ENCODE data around the gene TMEM217.
A peak's percentile ranks its signal among the peaks of the same experiment; 100 is the strongest.

The TMEM217 gene

GRCh38 chr6:37169496-37170272 is 88.3 kb downstream of the TMEM217 start, which contains the start of gene PIM1:
Gene PIM1 (plus strand): TSS chr6:37170152. CDS start chr6:37170576, 424 bp downstream.
- Histone ChIP-seq H3K4me3 (ENCODE audit: low read length) (peak within 1 kb of the TSS; percentile 89), H2AFZ (ENCODE audit: low read depth, low read length) (no peak within 1 kb of the TSS), H3K27me3 (ENCODE audit: low read depth, low read length) (no peaks in the 10 kb centered on the region), H3K4me1 (ENCODE audit: low read length) (peaks cover 37% of the 10 kb centered on the region), H3K79me2 (ENCODE audit: low read length) (peaks cover 66% of the 10 kb centered on the region), H3K4me2 (ENCODE audit: low read length) (peak within 1 kb of the TSS; percentile 95), H3K9ac (ENCODE audit: low read length) (peak within 1 kb of the TSS; percentile 100), H3K9me3 (ENCODE audit: insufficient read depth, low read length) (no peaks in the 10 kb centered on the region), H3K27ac (ENCODE audit: low read length) (peak within 1 kb of the TSS; percentile 95), H3K36me3 (replicated peaks; ENCODE audit: low read depth, low read length) (peaks cover 45% of the 10 kb centered on the region), H4K20me1 (ENCODE audit: insufficient read depth, low read length) (peaks cover 29% of the 10 kb centered on the region)
- TF ChIP-seq CTCF (IDR thresholded peaks at IDR 0.05; ENCODE audit: low read depth, low read length) (no peak), EZH2phosphoT487 (IDR thresholded peaks at IDR 0.05; ENCODE audit: low read depth) (no peak)

- no peaks in the 10 kb centered on the region for H3K27me3 ChIP-seq (ENCODE audit: low read depth, low read length)
- peaks cover 59% of the 10 kb centered on the region for H3K79me2 ChIP-seq (ENCODE audit: low read length)
- peaks cover 22% of the 10 kb centered on the region for H4K20me1 ChIP-seq (ENCODE audit: insufficient read depth, low read length)
- H3K27ac ChIP-seq (ENCODE audit: low read length) = peak overlapping the region; percentile 91
- H2AFZ ChIP-seq (ENCODE audit: low read depth, low read length) = no peak overlapping the region
- peak overlapping the region; percentile 86 for H3K4me3 ChIP-seq (ENCODE audit: low read length)
- no peaks in the 10 kb centered on the region for H3K9me3 ChIP-seq (ENCODE audit: insufficient read depth, low read length)
- peak overlapping the region; percentile 92 for H3K9ac ChIP-seq (ENCODE audit: low read length)
- no peak for TF ChIP-seq CTCF (IDR thresholded peaks at IDR 0.05; ENCODE audit: low read depth, low read length)
- TF ChIP-seq EZH2phosphoT487 (IDR thresholded peaks at IDR 0.05; ENCODE audit: low read depth) = no peak
- H3K4me1 ChIP-seq (ENCODE audit: low read length) = peaks cover 31% of the 10 kb centered on the region
- peak overlapping the region; percentile 89 for H3K4me2 ChIP-seq (ENCODE audit: low read length)
- H3K36me3 ChIP-seq (replicated peaks; ENCODE audit: low read depth, low read length) = peaks cover 38% of the 10 kb centered on the region
Observed at GRCh38 chr6:37168811-37169495, 89.0 kb downstream of the TMEM217 start.

GRCh38 chr6:37168163-37168758 is 89.7 kb downstream of the TMEM217 start:
- peak overlapping the region; percentile 91 for H3K27ac ChIP-seq (ENCODE audit: low read length)
- peak overlapping the region; percentile 86 for H3K4me3 ChIP-seq (ENCODE audit: low read length)
- H3K36me3 ChIP-seq (replicated peaks; ENCODE audit: low read depth, low read length) = peaks cover 31% of the 10 kb centered on the region
- peaks cover 52% of the 10 kb centered on the region for H3K79me2 ChIP-seq (ENCODE audit: low read length)
- TF ChIP-seq CTCF (IDR thresholded peaks at IDR 0.05; ENCODE audit: low read depth, low read length) = no peak
- no peak for TF ChIP-seq EZH2phosphoT487 (IDR thresholded peaks at IDR 0.05; ENCODE audit: low read depth)
- H3K4me2 ChIP-seq (ENCODE audit: low read length) = peak overlapping the region; percentile 89
- H3K9me3 ChIP-seq (ENCODE audit: insufficient read depth, low read length) = no peaks in the 10 kb centered on the region
- H3K4me1 ChIP-seq (ENCODE audit: low read length) = peaks cover 27% of the 10 kb centered on the region
- H3K27me3 ChIP-seq (ENCODE audit: low read depth, low read length) = no peaks in the 10 kb centered on the region
- peaks cover 15% of the 10 kb centered on the region for H4K20me1 ChIP-seq (ENCODE audit: insufficient read depth, low read length)
- H3K9ac ChIP-seq (ENCODE audit: low read length) = peak overlapping the region; percentile 92
- no peak overlapping the region for H2AFZ ChIP-seq (ENCODE audit: low read depth, low read length)

GRCh38 chr6:37162740-37163139 is 95.2 kb downstream of the TMEM217 start:
- peaks cover 53% of the 10 kb centered on the region for H3K4me1 ChIP-seq (ENCODE audit: low read length)
- H3K4me2 ChIP-seq (ENCODE audit: low read length) = no peak overlapping the region
- H4K20me1 ChIP-seq (ENCODE audit: insufficient read depth, low read length) = no peaks in the 10 kb centered on the region
- H3K9me3 ChIP-seq (ENCODE audit: insufficient read depth, low read length) = no peaks in the 10 kb centered on the region
- H3K9ac ChIP-seq (ENCODE audit: low read length) = no peak overlapping the region
- peaks cover 4% of the 10 kb centered on the region for H3K79me2 ChIP-seq (ENCODE audit: low read length)
- H3K27ac ChIP-seq (ENCODE audit: low read length) = peak overlapping the region; percentile 11; the same call in 1 of the 2 replicates
- TF ChIP-seq EZH2phosphoT487 (IDR thresholded peaks at IDR 0.05; ENCODE audit: low read depth) = no peak
- no peak for TF ChIP-seq CTCF (IDR thresholded peaks at IDR 0.05; ENCODE audit: low read depth, low read length)
- no peak overlapping the region for H2AFZ ChIP-seq (ENCODE audit: low read depth, low read length)
- no peaks in the 10 kb centered on the region for H3K27me3 ChIP-seq (ENCODE audit: low read depth, low read length)
- no peaks in the 10 kb centered on the region for H3K36me3 ChIP-seq (replicated peaks; ENCODE audit: low read depth, low read length)
- H3K4me3 ChIP-seq (ENCODE audit: low read length) = no peak overlapping the region

Measured in OCI-LY3 (cell line).